Neural progenitor cell (in vitro differentiated cells): ENCODE measurements around the gene NCAM1.

Experiments
- EZH2phosphoT487 ChIP-seq: fragments of 200-600 bp; sonication (generic); IDR thresholded peaks from 2 replicates; pipeline ENCODE4 v1.6.1; 2017; ENCODE audit warnings: antibody characterized with exemption
- TF ChIP-seq, protein P1 (sequence below): fragments of 200-600 bp; sonication (generic); IDR thresholded peaks from 2 replicates; pipeline ENCODE4 v1.5.1; 2017; ENCODE audit warnings: antibody characterized with exemption, mild to moderate bottlenecking

DNA sequence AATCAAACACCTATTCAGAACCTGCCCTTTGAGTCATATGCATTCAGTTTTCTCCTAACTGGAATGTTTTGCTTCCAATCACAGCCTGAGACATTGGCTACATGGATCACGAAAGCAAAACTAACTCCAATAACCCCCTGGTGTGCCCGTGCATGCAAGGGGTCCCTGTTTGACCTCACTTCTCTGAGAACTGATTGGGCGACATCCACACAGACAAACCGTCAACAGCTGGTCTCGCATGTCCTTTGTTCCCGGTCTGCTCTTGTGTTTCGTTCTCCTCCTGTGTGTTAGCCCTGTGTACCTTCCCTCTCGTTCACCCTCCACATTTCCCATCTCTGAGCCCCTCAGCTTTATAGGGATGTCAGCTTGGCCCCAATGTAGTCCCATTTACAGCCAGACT lies 286.0 kb downstream of the NCAM1 start:
- TF ChIP-seq, protein P1, sequence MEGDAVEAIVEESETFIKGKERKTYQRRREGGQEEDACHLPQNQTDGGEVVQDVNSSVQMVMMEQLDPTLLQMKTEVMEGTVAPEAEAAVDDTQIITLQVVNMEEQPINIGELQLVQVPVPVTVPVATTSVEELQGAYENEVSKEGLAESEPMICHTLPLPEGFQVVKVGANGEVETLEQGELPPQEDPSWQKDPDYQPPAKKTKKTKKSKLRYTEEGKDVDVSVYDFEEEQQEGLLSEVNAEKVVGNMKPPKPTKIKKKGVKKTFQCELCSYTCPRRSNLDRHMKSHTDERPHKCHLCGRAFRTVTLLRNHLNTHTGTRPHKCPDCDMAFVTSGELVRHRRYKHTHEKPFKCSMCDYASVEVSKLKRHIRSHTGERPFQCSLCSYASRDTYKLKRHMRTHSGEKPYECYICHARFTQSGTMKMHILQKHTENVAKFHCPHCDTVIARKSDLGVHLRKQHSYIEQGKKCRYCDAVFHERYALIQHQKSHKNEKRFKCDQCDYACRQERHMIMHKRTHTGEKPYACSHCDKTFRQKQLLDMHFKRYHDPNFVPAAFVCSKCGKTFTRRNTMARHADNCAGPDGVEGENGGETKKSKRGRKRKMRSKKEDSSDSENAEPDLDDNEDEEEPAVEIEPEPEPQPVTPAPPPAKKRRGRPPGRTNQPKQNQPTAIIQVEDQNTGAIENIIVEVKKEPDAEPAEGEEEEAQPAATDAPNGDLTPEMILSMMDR: no peak
- TF ChIP-seq EZH2phosphoT487: no peak
